ENCODE results near the gene SCTR.

- TF ChIP-seq POLR2A (IDR thresholded peaks at IDR 0.05) (no peak), CTCF (IDR thresholded peaks at IDR 0.05 in 8 of 11, conservative IDR thresholded peaks at IDR 0.05 in 3 of 11) (no peak)
Observed at GRCh38 chr2:119494163-119494790, 30.0 kb downstream of the SCTR start.
